Measurements from ENCODE around the gene TNFRSF1B. TPM values are rescaled to one million over a fixed set of nuclear protein-coding genes. Genes with fewer than 3 reads are reported as not detected.

The TNFRSF1B gene
- total RNA-seq, 1 experiment from 2014 or later = not detected

- TF ChIP-seq EZH2 (IDR thresholded peaks at IDR 0.05; ENCODE audit: borderline replicate concordance, low read depth, low read length, poor library complexity, severe bottlenecking) = no peak
- TF ChIP-seq, protein P1, sequence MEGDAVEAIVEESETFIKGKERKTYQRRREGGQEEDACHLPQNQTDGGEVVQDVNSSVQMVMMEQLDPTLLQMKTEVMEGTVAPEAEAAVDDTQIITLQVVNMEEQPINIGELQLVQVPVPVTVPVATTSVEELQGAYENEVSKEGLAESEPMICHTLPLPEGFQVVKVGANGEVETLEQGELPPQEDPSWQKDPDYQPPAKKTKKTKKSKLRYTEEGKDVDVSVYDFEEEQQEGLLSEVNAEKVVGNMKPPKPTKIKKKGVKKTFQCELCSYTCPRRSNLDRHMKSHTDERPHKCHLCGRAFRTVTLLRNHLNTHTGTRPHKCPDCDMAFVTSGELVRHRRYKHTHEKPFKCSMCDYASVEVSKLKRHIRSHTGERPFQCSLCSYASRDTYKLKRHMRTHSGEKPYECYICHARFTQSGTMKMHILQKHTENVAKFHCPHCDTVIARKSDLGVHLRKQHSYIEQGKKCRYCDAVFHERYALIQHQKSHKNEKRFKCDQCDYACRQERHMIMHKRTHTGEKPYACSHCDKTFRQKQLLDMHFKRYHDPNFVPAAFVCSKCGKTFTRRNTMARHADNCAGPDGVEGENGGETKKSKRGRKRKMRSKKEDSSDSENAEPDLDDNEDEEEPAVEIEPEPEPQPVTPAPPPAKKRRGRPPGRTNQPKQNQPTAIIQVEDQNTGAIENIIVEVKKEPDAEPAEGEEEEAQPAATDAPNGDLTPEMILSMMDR (conservative IDR thresholded peaks at IDR 0.05; ENCODE audit: low read depth, low read length) = no peak
- no peaks in the 10 kb centered on the region for H3K36me3 ChIP-seq (ENCODE audit: insufficient read depth, low read length, poor library complexity, severe bottlenecking)
- no peak overlapping the region for H3K27ac ChIP-seq (ENCODE audit: low read depth, low read length, poor library complexity, severe bottlenecking)
- H3K27me3 ChIP-seq (replicated peaks; ENCODE audit: insufficient read depth, low read depth, low read length, poor library complexity) = no peaks in the 10 kb centered on the region
- intact Hi-C loops (cut with micrococcal nuclease; ENCODE audit: unreplicated experiment) = no loop called here
- no peak overlapping the region for H3K4me3 ChIP-seq (ENCODE audit: low read depth, low read length, poor library complexity, severe bottlenecking)
- ChIA-PET CTCF (interaction anchor here (0.5 kb wide), 1 partner anchor 14 kb away, joined by 3 read pairs; no protein-coding TSS in a partner anchor), POLR2A (ENCODE audit: low non-redundant PET) (no interaction called here)
- H3K4me1 ChIP-seq (ENCODE audit: insufficient read depth, low read length, poor library complexity, severe bottlenecking) = no peaks in the 10 kb centered on the region
- no TSS peak for BruUV-seq (replicated peaks)
- DNase-seq (ENCODE audit: low spot score) = no peak
- H3K9me3 ChIP-seq (ENCODE audit: low read depth, low read length, poor library complexity, severe bottlenecking) = no peaks in the 10 kb centered on the region
These were observed 7.0 kb upstream of the TNFRSF1B start for GRCh38 chr1:12159816-12160215.

- Histone ChIP-seq H3K36me3 (ENCODE audit: insufficient read depth, low read length, poor library complexity, severe bottlenecking) (no peaks in the 10 kb centered on the region), H3K4me3 (ENCODE audit: low read depth, low read length, poor library complexity, severe bottlenecking) (no peak overlapping the region), H3K27ac (ENCODE audit: low read depth, low read length, poor library complexity, severe bottlenecking) (no peak overlapping the region), H3K9me3 (ENCODE audit: low read depth, low read length, poor library complexity, severe bottlenecking) (no peaks in the 10 kb centered on the region), H3K4me1 (ENCODE audit: insufficient read depth, low read length, poor library complexity, severe bottlenecking) (no peaks in the 10 kb centered on the region), H3K27me3 (replicated peaks; ENCODE audit: insufficient read depth, low read depth, low read length, poor library complexity) (peaks cover 8% of the 10 kb centered on the region)
- BruUV-seq (replicated peaks) = no TSS peak
- DNase-seq (ENCODE audit: low spot score) = no peak
- TF ChIP-seq, protein P1 (conservative IDR thresholded peaks at IDR 0.05; ENCODE audit: low read depth, low read length) = no peak
- TF ChIP-seq EZH2 (IDR thresholded peaks at IDR 0.05; ENCODE audit: borderline replicate concordance, low read depth, low read length, poor library complexity, severe bottlenecking) = no peak
- ChIA-PET CTCF (no interaction called here), POLR2A (ENCODE audit: low non-redundant PET) (no interaction called here)
- intact Hi-C loops (cut with micrococcal nuclease; ENCODE audit: unreplicated experiment) = no loop called here
These were observed 5.5 kb upstream of the TNFRSF1B start for GRCh38 chr1:12161324-12161661.

- peak; percentile 44 for DNase-seq (ENCODE audit: low spot score)
- no TSS peak for BruUV-seq (replicated peaks)
- no peak for TF ChIP-seq EZH2 (IDR thresholded peaks at IDR 0.05; ENCODE audit: borderline replicate concordance, low read depth, low read length, poor library complexity, severe bottlenecking)
- TF ChIP-seq, protein P1 (conservative IDR thresholded peaks at IDR 0.05; ENCODE audit: low read depth, low read length) = no peak
- Histone ChIP-seq H3K4me3 (ENCODE audit: low read depth, low read length, poor library complexity, severe bottlenecking) (no peak overlapping the region), H3K27me3 (replicated peaks; ENCODE audit: insufficient read depth, low read depth, low read length, poor library complexity) (peaks cover 13% of the 10 kb centered on the region), H3K36me3 (ENCODE audit: insufficient read depth, low read length, poor library complexity, severe bottlenecking) (no peaks in the 10 kb centered on the region), H3K27ac (ENCODE audit: low read depth, low read length, poor library complexity, severe bottlenecking) (no peak overlapping the region), H3K4me1 (ENCODE audit: insufficient read depth, low read length, poor library complexity, severe bottlenecking) (no peaks in the 10 kb centered on the region), H3K9me3 (ENCODE audit: low read depth, low read length, poor library complexity, severe bottlenecking) (no peaks in the 10 kb centered on the region)
- intact Hi-C loops (cut with micrococcal nuclease; ENCODE audit: unreplicated experiment) = no loop called here
- POLR2A ChIA-PET (ENCODE audit: low non-redundant PET) = no interaction called here
- CTCF ChIA-PET = interaction anchor here (0.6 to 0.8 kb wide), 2 partner anchors 27 to 37 kb away, joined by 3 to 7 read pairs; no protein-coding TSS in a partner anchor
These were observed 4.9 kb upstream of the TNFRSF1B start for GRCh38 chr1:12161662-12162458.
